ENCODE measurements around the gene SLC15A3.

The SLC15A3 gene

GRCh38 chr11:60931917-60932316, 20.1 kb downstream of the SLC15A3 start:
- no peak for DNase-seq (ENCODE audit: extremely low read depth in 1 of 2, low read depth in 1 of 2)

DNA sequence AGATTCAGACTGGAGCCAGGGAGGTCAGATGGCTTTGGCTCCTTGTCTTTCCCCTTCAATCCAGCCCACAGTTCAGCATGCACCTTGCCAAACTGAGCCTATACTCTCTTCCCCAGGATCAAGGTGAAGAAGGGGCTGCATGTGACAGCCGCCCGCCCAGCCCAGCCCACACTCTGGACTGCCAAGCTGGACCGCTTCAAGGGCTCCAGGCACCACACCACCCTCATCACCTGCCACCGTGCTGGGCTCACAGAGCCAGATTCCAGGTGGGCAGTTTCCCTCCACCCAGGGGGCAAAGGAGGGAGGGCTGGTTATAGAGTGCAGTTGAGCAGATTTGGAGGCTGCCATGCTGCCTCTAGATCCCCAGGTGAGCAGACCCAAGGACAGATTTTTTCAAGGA, 21.6 kb downstream of the SLC15A3 start:
- DNase-seq (ENCODE audit: extremely low read depth in 1 of 2, low read depth in 1 of 2) = no peak

- no peak for DNase-seq (ENCODE audit: extremely low read depth in 1 of 2, low read depth in 1 of 2)
Observed at GRCh38 chr11:60929764-60930163, 22.2 kb downstream of the SLC15A3 start.

DNA sequence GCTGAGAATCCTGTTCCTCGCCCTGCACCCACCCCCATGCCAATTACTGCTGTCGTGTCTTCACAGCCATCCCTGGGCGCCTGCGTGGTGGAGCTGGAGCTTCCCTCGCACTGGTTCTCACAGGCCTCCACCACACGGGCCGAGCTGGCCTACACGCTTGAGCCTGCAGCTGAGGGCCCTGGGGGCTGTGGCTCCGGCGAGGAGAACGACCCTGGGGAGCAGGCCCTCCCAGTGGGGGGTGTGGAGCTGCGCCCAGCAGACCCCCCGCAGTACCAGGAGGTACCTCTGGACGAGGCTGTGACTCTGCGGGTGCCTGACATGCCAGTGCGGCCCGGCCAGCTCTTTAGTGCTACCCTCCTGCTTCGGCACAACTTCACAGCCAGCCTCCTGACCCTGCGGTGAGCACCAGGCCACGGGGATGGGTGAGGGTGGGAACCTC, 23.4 kb downstream of the SLC15A3 start:
- DNase-seq (ENCODE audit: extremely low read depth in 1 of 2, low read depth in 1 of 2) = no peak

DNA sequence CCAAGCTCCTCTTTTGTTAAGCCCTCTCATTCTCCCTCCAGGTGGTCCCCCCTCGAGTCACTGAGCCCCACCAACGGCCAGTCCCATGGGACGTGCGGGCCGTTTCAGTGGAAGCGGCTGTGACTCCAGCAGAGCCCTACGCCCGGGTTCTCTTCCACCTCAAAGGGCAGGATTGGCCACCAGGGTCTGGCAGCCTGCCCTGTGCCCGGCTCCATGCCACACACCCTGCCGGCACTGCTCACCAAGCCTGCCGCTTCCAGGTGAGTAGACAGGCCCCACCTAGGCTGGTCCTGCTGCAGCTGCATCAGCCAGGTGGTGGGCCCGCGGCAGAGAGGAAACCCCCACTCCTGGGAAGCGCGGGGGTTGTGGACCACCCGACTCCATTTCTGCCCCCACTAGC, 24.4 kb downstream of the SLC15A3 start:
- no peak for DNase-seq (ENCODE audit: extremely low read depth in 1 of 2, low read depth in 1 of 2)

DNA sequence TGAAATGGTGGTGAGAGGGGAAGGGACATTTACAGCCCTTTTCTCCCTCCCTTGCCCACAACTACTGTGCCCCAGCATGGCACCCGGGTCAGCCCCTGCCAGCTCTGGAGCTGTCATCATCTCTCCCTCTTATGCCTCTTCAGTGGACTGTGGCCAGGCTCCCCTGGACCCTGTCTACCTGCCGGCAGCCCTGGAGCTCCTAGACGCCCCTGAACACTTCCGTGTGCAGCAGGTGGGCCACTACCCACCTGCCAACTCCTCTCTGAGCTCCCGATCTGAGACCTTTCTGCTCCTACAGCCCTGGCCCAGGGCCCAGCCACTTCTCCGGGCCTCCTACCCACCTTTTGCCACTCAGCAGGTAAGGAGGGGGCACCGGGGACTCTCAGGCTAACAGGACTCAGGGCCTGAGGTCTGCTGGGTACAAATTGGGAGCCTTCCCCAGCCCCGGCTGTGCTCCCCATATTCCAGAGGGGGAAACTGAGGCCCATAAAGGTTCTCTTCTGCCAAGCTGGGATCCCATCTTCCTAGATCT, 24.8 kb downstream of the SLC15A3 start:
- no peak for DNase-seq (ENCODE audit: extremely low read depth in 1 of 2, low read depth in 1 of 2)

- DNase-seq (ENCODE audit: extremely low read depth in 1 of 2, low read depth in 1 of 2) = no peak
Observed at GRCh38 chr11:60926500-60926899, 25.5 kb downstream of the SLC15A3 start.

- no peak for DNase-seq (ENCODE audit: extremely low read depth in 1 of 2, low read depth in 1 of 2)
Observed at GRCh38 chr11:60925868-60926267, 26.1 kb downstream of the SLC15A3 start.

DNA sequence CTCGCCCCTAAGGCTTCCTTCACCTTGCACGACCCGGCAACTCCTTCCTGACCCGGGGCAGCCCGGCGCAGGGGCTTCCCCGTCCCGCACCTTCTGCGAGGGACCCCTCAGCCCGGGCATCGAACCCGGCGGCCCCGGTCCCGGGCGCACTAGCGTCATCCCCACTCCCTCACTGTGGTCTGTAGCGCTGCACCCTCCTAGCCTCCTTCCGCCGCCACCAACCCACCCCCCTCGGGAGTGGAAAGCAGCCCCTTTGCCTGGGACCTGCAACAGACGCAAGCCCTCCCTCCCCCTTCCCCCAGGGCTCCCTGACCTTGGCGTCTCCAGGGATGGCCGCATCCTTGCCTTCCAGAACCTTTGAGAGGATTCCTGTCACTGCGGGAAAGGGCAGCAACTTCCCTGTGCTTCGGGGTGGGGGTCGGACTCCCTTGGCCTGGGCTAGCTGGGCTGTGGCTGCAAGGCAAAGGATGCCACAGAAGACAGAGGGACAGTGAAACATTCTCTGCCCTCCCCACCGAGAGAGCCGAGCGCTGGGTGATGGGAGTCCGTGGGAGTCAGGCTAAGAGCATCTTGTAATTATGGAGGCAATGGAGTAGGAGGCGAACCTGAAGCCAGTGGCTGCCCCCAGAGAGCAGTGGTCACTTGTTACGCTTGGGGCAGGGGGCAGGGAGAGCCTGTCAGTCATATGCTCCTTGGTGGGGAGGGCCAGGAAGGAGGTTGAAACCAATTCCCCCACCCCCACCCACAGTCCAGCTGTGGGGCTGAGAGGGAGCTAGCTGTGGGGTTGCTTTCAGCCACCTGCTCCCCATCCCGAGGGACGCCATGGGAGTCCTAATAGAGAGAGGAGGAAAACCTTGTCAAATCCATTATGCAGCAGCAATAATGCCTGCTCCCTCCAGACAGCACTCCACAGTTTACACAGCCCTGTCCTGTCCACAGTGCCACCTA, 26.8 kb downstream of the SLC15A3 start:
- DNase-seq (ENCODE audit: extremely low read depth in 1 of 2, low read depth in 1 of 2) = no peak

DNA sequence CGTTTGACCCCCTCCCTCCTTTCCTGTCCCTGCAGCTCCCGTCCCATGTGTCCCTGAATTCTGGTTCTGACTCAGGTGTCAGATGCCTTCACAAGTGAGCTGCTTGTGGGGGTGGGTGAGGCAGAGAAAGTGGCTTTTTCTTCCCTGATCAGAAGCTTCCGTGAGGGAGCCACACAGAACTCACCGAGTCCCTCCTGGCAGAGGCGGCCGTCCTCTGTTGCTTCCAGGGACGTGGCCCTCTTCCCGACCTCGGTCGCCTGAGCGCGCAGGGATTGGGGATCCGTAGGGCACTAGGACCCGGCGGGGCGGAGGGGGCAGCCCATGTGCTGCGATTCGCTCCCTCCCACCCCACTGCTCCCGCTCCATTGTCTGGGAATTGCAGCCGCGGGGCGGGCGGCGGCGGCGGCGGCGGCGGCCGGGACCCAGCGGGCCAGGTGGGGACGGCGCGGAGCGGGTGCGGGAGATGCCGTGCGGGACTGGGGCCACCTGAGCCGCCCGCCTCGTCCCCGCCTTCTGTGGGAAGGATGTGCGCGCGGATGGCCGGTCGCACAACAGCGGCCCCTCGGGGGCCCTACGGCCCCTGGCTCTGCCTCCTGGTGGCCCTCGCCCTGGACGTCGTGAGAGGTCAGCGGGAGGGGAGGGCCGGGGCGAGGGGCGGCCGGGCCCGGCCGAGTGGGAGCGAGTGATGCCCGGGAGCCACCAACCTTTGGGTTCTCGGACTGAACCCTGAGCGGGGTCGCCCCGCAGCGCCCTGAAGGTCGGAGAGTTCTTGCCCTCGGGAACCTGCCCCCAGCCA, 27.7 kb downstream of the SLC15A3 start, which contains the start of gene TMEM132A:
TSS of gene TMEM132A (plus strand) at position 351 of the 796 bp plus-strand sequence. CDS start at position 525, 174 bp downstream.
- no peak for DNase-seq (ENCODE audit: extremely low read depth in 1 of 2, low read depth in 1 of 2)

DNA sequence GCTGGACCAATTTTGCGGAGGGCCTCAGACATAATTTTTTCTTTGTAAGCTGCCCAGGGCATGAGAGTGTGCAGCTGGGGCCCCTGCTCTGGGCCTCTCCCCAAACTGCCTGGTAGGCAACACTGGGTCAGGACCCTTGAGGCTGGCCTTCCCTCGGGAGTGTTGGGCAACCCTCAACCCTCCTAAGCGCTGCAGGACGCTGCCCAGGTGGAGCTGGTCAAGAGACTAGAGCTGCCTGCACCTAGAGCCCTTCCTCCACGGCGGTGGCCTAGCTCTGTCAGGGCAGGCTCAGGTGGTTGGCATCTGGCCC, 28.2 kb downstream of the SLC15A3 start:
- DNase-seq (ENCODE audit: extremely low read depth in 1 of 2, low read depth in 1 of 2) = no peak

- DNase-seq (ENCODE audit: extremely low read depth in 1 of 2, low read depth in 1 of 2) = no peak
Observed at GRCh38 chr11:60923326-60923725, 28.6 kb downstream of the SLC15A3 start.

- DNase-seq (ENCODE audit: extremely low read depth in 1 of 2, low read depth in 1 of 2) = no peak
Observed at GRCh38 chr11:60922906-60923305, 29.1 kb downstream of the SLC15A3 start.

GRCh38 chr11:60921777-60922335, 30.1 kb downstream of the SLC15A3 start:
- no peak for DNase-seq (ENCODE audit: extremely low read depth in 1 of 2, low read depth in 1 of 2)

- DNase-seq (ENCODE audit: extremely low read depth in 1 of 2, low read depth in 1 of 2) = no peak
Observed at GRCh38 chr11:60921259-60921658, 30.7 kb downstream of the SLC15A3 start.

DNA sequence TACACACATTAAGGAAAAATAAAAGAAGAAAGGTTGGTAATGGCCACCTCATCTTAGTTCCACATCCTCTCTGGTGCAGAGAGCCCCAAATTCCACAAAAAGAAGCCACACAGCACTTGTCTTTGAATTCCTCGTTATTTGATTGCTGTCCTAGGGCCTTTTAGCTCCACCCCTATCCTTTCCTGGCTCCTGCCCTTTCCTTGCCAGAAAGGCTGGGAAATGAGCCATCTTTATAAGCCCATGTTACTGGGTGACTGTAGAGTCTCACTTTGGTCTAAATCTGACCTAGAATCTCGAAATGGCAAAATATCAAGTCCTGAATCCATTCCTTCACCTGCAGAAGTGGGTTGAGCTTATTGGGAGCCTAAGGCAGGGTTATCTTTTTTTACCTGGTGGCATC, 32.0 kb downstream of the SLC15A3 start:
- no peak for DNase-seq (ENCODE audit: extremely low read depth in 1 of 2, low read depth in 1 of 2)

- no peak for DNase-seq (ENCODE audit: extremely low read depth in 1 of 2, low read depth in 1 of 2)
Observed at GRCh38 chr11:60919320-60919719, 32.7 kb downstream of the SLC15A3 start.

DNA sequence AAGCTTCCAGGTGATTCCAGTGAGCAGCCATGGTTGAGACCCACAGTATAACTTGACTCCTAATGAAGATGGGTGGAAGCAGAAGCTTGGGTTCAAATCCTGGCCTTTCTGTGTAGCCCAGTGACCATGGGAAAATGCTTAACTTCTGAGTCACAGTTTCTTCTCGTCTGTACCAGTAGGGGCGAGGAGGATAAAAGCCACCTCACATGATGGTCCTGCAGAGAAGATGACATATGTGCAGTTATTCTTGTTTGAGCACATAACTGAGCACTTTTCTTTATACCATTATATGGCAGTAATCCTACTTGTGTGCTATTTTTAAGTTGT, 33.1 kb downstream of the SLC15A3 start:
- no peak for DNase-seq (ENCODE audit: extremely low read depth in 1 of 2, low read depth in 1 of 2)

DNA sequence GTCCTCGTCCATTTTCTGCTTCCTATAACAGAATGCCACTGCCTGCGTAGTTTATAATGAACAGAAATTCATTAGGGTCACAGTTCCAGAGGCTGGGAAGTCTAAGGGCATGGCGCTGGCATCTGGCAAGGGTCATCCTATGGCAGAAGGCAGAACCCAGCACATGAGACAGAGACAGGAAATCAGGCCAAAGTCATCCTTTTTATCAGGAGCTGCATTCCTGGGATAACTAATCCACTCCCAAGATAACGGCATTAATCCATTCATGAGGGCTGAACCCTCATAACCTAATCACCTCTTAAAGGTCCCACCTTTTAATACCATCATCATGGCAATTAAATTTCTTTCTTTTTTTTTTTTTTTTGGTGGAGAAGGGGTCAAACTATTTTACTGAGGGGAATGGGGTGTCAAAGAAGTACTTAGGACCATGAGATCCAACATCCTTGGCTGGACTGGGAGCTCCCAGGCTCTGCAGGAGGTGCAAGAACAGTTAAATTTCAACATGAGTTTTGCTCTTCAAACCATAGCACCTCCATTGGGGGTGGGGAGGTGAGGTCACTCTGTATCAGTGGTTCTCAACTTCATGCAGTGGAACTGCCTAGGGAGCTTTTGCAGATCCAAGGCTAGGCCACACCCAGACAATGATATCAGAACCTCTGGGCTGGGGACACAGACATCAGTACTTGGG, 33.6 kb downstream of the SLC15A3 start:
- no peak for DNase-seq (ENCODE audit: extremely low read depth in 1 of 2, low read depth in 1 of 2)

DNA sequence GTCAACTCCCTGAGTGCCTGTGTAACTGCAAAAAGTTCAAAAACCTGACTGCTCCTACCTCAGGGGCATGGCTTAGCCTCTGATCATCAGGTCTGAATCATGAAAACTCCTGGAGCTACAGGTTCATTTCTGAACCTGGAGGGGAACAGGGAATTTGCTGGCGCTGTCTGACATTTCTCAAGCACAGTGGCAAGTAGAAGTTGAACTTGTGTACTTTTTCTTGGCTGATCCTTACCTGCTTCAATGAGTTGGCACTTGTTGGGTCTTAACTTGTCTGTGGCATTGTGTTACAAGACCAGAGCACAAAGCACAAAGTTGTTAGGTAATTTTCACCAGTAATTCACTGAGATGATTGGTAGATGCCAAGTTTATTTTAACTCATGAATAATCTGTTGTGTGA, 34.7 kb downstream of the SLC15A3 start:
- no peak for DNase-seq (ENCODE audit: extremely low read depth in 1 of 2, low read depth in 1 of 2)

- DNase-seq (ENCODE audit: extremely low read depth in 1 of 2, low read depth in 1 of 2) = no peak
Observed at GRCh38 chr11:60916669-60917206, 35.2 kb downstream of the SLC15A3 start.

Data from activated CD8-positive, alpha-beta memory T cell treated with anti-CD3 and anti-CD28 coated beads for 1 hour (primary cell).